Gastroesophageal sphincter (tissue), 3 donors: ENCODE data around the gene DCST1.
A peak's percentile ranks its signal among the peaks of the same experiment; 100 is the strongest.

ENCODE experiments used
- EP300 ChIP-seq: sonication (generic); formaldehyde crosslinking; IDR thresholded peaks from one replicate; pipeline ENCODE4 v1.6.1; 2017; ENCODE audit warnings: antibody characterized with exemption, mild to moderate bottlenecking
- POLR2A ChIP-seq, 2 donors: fragments of 450-650 bp; IDR thresholded peaks; one replicate each; pipeline ENCODE4 v1.6.1; 2017; ENCODE audit warnings: antibody characterized with exemption in 2 of 2, mild to moderate bottlenecking in 2 of 2, moderate library complexity in 1 of 2
- POLR2AphosphoS5 ChIP-seq: sonication (generic); formaldehyde crosslinking; IDR thresholded peaks from one replicate; pipeline ENCODE4 v1.6.1; 2017; ENCODE audit warnings: antibody characterized with exemption
- TF ChIP-seq, protein P1 (sequence below), 4 experiments: fragments of 200-600 bp in 2 of 4; fragments of 450-650 bp in 2 of 4; sonication (generic) in 1 of 4; IDR thresholded peaks; one replicate each; pipeline ENCODE4 v1.5.1; 2017 to 2019; ENCODE audit warnings: antibody characterized with exemption in 4 of 4, mild to moderate bottlenecking in 2 of 4, moderate library complexity in 2 of 4

DNA sequence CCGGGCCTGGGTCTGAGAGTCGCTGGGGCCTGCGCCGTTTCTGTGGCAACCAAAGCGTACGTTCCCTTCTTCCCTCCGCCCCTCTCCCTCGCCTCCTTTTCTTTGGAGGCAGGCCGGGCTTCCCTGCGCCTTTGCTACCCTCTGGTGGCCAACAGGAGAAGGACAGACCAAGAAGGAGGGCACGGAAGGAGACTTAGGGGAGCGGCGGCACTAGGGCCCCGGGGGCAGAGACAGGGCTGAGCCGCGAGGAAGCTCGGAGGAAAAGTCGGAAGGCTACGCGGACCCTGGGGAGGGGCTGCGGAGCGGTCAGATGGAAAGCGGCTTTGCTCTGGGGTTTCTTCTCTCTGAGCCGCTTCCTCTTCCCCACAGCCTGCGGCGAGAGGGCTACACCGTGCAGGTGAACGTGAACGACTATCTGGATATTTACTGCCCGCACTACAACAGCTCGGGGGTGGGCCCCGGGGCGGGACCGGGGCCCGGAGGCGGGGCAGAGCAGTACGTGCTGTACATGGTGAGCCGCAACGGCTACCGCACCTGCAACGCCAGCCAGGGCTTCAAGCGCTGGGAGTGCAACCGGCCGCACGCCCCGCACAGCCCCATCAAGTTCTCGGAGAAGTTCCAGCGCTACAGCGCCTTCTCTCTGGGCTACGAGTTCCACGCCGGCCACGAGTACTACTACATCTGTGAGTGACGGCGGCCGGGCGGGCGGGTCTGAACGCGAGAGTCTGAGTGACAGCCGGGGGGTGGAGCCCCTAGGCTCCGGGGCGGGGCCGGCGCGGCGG is 51.3 kb downstream of the DCST1 start:
- TF ChIP-seq POLR2AphosphoS5 (peak; percentile 53), POLR2A (IDR thresholded peaks at IDR 0.05) (no peak), EP300 (no peak)
- TF ChIP-seq, protein P1, sequence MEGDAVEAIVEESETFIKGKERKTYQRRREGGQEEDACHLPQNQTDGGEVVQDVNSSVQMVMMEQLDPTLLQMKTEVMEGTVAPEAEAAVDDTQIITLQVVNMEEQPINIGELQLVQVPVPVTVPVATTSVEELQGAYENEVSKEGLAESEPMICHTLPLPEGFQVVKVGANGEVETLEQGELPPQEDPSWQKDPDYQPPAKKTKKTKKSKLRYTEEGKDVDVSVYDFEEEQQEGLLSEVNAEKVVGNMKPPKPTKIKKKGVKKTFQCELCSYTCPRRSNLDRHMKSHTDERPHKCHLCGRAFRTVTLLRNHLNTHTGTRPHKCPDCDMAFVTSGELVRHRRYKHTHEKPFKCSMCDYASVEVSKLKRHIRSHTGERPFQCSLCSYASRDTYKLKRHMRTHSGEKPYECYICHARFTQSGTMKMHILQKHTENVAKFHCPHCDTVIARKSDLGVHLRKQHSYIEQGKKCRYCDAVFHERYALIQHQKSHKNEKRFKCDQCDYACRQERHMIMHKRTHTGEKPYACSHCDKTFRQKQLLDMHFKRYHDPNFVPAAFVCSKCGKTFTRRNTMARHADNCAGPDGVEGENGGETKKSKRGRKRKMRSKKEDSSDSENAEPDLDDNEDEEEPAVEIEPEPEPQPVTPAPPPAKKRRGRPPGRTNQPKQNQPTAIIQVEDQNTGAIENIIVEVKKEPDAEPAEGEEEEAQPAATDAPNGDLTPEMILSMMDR (IDR thresholded peaks at IDR 0.05) = peak in 3 of 4 experiments; percentile 96 to 99 (median 98)
